HG03457 (cell line): ENCODE measurements around the gene CAMK1G.

Experiments
- ATAC-seq: cut with Tn5 transposase; IDR thresholded peaks from one replicate; pipeline ENCODE4 v1.9.1; 2021; ENCODE audit warnings: moderate number of reproducible peaks; ENCODE audit not compliant: unreplicated experiment

The CAMK1G gene

GRCh38 chr1:209564849-209565248 lies 18.7 kb upstream of the CAMK1G start:
- ATAC-seq: no peak

- peak; percentile 92 for ATAC-seq
Measured at GRCh38 chr1:209565759-209566678, 17.5 kb upstream of the CAMK1G start.

DNA sequence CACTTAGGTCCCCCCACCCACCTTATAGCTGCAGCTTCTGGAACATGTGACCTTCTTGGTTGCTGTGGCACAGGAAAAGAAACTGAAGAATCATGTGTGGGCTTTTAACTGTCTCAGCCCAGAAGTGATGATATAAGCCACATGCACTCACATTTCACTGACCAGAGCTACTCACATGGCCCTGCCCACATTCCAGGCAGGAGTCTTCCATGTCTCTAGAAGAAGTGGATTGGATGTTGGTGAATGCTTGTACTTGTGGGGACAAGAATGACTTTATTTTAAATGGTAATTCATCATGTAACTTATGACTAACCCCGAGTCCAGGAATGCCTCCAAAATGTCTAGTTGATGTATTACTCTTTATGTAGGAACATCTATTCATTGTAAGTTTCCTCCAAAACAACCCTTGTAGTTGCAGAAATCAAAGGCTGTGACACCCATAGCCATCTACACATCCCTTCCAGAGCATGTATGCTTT lies 15.8 kb upstream of the CAMK1G start:
- ATAC-seq: no peak

DNA sequence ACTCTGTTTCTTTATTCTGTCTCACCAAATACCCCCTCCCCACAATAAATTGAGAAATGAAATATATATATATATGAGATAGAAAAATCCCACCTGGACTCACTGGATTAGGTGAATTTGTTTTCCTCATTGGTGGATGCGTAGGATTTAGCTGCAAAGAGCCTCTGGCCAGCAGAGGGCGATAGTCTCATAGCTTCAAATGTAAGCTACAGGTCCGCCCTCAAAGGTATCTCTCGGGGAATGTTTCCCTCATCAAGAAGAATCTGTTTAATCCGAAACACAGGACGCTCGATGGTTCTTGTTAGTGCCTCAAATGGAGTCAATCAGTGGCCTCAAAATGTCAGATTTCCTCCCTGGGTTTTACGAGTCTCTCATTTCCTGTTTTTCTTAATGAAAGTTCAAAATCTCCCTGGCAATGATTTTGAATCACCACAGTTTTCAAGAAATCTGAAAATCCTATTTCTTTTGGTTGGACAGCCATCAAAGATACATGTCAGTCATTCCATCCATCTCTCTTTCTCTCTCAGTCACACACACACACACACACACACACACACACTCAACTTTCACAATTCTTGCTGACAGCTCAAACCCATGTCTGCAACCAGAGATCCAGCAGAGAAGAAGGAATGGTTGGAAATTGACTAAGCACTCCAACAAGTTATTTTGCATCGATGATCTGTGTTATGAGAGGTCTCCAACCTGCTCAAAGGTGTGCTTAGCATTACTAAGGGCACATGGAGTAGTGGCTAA lies 13.9 kb upstream of the CAMK1G start:
- ATAC-seq: no peak

- no peak for ATAC-seq
Measured at GRCh38 chr1:209570743-209571142, 12.8 kb upstream of the CAMK1G start.

DNA sequence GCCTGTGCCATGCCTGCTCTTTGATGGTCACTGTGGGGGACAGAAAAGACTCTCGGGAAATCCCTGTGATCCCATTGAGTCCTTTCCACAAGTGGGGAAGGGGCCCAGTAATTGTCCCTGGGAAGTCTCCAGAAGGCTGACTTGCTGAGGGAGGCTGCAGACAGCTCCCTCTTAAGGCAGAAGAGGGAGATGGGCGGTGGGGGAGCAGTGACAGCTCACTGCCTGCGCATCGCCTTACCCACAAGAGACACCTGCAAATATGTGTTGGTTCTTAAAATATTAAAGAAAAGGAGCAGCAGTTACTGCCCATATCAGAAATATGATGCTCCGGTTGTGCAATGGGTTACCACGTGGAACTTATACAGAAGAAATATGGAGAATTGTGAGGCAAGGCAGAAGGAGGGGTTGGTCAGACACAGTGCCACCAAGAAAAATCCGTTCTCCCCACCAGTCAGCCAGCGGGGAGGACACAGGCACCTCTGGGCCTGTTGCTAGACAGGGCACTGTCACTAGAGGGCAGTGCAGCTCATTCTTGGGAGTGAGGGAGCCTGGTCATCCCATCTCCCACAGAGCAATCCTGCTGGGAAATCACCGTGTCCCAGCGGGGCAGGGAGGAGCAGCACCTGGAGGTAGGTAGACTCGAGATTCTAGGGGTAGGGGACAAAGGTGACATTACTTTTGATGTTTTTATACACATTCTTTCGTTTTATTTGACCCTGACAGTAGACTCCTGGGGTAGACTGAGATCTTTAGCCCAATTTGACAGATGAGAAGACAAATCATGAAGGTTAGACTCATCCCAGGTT lies 6.9 kb upstream of the CAMK1G start:
- ATAC-seq: no peak

- no peak for ATAC-seq
Measured at GRCh38 chr1:209577346-209577745, 6.2 kb upstream of the CAMK1G start.

GRCh38 chr1:209580577-209580976 lies 2.9 kb upstream of the CAMK1G start:
- ATAC-seq: no peak

GRCh38 chr1:209584231-209584672 lies 738 bp downstream of the CAMK1G start:
- no peak for ATAC-seq

GRCh38 chr1:209585197-209585596 lies 1.7 kb downstream of the CAMK1G start:
- ATAC-seq: no peak

GRCh38 chr1:209585672-209586071 lies 2.2 kb downstream of the CAMK1G start:
- ATAC-seq: no peak

GRCh38 chr1:209586221-209586740 lies 2.8 kb downstream of the CAMK1G start:
- ATAC-seq: no peak

GRCh38 chr1:209587789-209588188 lies 4.3 kb downstream of the CAMK1G start:
- ATAC-seq: no peak

- ATAC-seq: no peak
Measured at GRCh38 chr1:209589440-209589839, 5.9 kb downstream of the CAMK1G start.

- no peak for ATAC-seq
Measured at GRCh38 chr1:209589863-209590262, 6.3 kb downstream of the CAMK1G start.

GRCh38 chr1:209590405-209590804 lies 6.9 kb downstream of the CAMK1G start:
- ATAC-seq: no peak

- ATAC-seq: no peak
Measured at GRCh38 chr1:209593747-209594146, 10.2 kb downstream of the CAMK1G start.

DNA sequence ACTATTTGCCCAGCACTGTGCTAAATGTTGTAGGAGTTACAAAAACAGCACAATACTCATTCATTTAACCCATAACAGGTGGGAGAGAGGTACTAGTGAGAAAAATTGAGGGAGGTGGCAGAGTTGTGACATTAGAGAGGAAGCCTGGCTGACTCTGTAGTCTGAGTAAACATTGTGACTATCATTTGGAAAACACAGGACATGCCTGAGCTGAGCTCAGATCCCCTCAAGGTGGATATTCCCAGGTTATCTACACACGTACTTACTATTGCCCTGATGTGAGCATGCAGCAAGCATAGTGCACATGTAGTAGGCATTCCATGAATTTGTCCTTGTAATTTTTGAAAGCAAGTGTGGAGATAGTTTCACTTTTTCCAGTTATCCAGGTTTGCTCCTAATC lies 10.9 kb downstream of the CAMK1G start:
- no peak for ATAC-seq

DNA sequence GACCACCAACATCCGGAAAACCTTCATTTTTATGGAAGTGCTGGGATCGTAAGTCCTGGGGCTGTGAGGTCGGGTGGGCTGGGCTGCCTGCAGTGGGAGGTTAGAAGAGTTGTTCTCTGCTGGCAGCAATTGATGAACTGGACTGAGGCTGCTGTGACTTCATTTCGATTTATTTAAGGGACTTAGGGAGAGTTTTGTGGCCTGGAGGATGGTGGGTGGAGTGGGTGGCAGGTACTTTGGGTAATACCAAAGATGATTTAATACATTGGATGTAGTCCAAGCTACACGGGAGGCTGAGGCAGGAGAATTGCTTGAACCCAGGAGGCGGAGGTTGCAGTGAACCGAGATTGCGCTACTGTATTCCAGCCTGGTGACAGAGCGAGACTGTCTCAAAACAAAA lies 11.5 kb downstream of the CAMK1G start:
- ATAC-seq: no peak

- ATAC-seq: no peak
Measured at GRCh38 chr1:209595599-209596285, 12.2 kb downstream of the CAMK1G start.
